ENCODE measurements around the gene FNDC4. TPM values are rescaled to one million over a fixed set of nuclear protein-coding genes. Genes with fewer than 3 reads are reported as not detected.
"Not testable (repeated sequence)": the region's sequence is repeated elsewhere in the genome, so short reads cannot be mapped to it uniquely, and the experiment has no call there.

The FNDC4 gene, protein sequence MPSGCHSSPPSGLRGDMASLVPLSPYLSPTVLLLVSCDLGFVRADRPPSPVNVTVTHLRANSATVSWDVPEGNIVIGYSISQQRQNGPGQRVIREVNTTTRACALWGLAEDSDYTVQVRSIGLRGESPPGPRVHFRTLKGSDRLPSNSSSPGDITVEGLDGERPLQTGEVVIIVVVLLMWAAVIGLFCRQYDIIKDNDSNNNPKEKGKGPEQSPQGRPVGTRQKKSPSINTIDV
- total RNA-seq (2014; rRNA removed; shearing (Covaris generic)) = 1.9 and 3.7 TPM in 2 replicates

DNA sequence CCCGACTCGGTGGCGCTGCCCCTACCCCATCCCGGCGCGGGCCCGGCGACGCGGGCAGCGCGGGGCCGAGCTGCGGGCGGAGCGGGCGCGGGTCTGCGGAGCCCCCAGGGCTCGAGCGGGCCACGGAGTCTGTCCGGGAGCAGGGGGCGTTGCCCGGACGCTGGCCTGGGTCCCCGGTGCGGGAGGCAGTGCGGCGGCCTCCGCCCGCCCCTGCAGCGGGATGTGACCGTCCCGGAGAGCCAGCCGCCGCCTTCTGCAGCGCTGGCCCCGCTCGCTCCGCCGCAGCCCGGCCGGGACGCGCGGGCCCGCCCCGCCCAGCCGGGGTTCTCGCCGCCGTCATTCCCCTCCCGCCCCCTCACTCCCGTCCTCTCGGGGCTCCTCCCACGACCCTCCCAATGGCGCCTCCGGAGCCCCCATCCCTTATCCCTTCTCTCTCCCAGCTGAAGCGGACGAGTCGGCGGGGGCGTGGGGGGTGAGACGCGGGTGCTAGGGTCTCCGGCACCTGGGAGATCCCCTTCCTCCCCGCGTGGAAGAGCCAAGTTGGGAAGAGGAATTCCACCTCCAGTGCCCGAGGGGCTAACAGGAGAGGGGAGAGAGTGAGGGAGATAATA is at the start of gene FNDC4:
TSS of gene FNDC4 (minus strand) at position 257 of the 611 bp plus-strand sequence. CDS start 521 bp downstream, outside the sequence.
- peak; percentile 51 for DNase-seq (ENCODE audit: low read depth)

DNA sequence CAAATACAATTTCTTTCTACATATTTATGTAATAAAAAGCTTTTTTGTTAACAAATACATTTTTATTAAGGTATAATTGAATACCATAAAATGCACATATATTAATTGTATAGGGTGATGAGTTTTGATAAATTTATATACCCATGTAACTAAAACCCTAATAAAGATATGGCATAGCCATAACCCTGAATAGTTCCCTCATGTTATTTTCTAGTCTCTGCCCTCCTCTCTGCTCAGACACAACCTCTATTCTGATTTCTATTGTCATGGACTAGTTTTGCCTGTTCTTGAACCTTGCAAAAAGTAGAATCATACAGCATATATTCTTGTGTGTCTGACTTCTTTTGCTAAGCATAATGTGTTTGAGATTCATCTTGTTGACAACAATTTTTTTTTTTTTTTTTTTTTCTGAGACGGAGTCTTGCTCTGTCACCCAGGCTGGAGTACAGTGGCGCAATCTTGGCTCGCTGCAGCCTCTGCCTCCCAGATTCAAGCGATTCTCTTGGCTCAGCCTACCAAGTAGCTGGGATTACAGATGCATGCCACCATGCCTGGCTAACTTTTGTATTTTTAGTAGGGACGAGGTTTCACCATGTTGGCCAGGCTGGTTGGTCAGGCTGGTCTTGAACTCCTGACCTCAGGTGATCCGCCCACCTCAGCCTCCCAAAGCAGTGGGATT is 49.3 kb upstream of the FNDC4 start:
- DNase-seq (ENCODE audit: low read depth) = no peak

DNA sequence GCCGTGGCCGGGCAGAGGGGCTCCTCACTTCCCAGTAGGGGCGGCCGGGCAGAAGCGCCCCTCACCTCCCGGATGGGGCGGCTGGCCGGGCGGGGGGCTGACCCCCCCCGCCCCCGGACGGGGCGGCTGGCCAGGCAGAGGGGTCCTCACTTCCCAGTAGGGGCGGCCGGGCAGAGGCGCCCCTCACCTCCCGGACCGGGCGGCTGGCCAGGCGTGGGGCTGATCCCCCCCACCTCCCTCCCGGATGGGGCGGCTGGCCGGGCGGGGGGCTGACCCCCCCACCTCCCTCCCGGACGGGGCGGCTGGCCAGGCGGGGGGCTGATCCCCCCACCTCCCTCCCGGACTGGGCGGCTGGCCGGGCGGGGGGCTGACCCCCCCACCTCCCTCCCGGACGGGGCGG is 44.6 kb upstream of the FNDC4 start:
- not testable (repeated sequence) for DNase-seq (ENCODE audit: low read depth)

DNA sequence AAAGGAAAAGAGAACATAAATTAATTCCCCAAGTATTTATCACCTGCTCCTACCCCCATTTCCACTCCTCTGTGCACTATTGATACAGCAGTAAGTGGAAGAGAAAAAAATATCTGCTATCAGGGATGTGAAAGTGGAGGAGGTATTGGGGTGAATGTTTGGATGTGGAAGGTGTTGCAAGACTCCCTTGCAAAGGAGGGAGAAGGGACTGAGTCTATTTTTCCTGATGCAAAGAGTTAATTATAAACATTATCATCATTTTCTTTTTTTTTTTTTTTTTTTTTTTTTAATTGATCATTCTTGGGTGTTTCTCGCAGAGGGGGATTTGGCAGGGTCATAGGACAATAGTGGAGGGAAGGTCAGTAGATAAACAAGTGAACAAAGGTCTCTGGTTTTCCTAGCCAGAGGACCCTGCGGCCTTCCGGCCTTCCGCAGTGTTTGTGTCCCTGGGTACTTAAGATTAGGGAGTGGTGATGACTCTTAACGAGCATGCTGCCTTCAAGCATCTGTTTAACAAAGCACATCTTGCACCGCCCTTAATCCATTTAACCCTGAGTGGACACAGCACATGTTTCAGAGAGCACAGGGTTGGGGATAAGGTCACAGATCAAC is 43.9 kb upstream of the FNDC4 start:
- DNase-seq (ENCODE audit: low read depth) = not testable (repeated sequence)

DNA sequence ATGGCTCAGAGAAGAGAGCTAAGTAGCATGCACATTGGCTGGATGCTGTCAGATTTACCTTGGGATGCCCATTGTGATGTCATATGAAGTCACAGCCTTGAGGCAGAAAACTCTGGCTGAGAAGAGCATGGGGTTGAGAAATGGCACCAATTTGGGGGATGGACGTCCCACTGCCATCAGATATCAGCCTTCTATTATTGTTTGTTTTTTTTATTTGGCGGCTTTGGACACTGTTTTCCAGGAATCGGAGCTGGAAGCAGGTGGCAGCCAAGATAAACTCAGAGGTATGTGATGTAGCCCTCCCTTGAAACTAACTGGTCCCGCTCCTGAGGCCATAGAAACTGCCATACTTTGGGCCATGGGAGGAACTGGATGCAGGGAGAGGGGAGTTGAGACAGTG is 42.3 kb upstream of the FNDC4 start:
- DNase-seq (ENCODE audit: low read depth) = no peak

DNA sequence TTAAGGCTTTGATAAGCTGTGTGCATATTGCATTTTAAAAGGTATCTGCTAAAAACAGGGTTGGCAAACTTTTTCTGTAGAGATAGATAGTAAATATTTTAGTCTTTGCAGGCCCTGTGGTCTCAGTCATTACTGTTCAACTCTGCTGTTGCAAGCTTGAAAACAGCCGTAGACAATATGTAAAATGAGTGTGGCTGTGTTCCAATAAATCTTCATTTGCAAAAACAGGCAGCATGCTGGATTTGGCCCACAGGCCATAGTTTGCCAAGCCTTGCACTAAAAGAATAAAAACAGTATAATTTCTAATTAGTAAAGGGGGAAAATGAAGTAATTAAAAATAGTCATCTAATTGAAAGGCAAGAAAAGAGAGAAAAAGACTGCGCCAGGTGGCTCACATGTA is 37.0 kb upstream of the FNDC4 start:
- DNase-seq (ENCODE audit: low read depth) = no peak

DNA sequence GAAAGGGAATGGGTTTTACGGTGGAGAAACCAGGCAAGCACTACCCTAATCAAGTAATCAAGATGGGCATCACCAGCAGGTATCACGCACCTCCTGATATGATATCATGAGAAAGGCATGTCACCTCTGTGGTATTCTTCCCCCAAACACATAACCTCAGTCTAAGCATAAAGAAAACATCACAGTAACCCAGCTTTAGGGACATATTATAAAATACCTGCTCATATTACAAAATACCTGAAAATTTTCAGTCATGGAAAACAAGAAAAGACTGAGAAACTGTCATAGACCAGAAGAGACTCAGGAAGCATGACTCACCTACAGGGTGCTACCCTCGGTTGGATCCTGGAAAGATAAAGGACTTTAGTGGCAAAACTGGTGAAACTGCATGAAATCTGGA is 32.2 kb upstream of the FNDC4 start:
- DNase-seq (ENCODE audit: low read depth) = peak; percentile 22

DNA sequence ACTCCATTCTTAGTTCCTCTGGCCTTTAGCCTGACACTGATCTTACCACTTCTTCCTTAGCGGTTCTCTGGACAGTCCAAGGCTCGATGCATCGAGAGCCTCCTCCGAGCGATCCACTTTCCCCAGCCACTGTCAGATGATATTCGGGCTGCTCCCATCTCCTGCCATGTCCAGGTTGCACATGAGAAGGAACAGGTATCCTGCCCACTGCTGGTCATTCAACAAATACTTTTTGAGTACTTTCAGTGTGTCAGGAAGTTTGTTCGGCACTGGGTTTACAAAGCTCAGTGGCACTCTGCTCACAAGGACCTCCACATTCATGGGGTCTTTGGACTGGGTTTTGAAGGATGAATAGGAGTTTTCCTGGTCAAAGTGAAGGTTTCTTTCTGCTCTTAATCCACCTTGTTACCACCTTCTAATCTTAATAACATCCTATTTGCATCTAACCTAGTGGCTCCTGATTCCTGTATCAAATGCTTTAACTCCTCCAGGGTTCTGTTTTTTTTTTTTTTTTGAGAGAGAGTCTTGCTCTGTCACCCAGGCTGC is 27.5 kb upstream of the FNDC4 start:
- DNase-seq (ENCODE audit: low read depth) = no peak

DNA sequence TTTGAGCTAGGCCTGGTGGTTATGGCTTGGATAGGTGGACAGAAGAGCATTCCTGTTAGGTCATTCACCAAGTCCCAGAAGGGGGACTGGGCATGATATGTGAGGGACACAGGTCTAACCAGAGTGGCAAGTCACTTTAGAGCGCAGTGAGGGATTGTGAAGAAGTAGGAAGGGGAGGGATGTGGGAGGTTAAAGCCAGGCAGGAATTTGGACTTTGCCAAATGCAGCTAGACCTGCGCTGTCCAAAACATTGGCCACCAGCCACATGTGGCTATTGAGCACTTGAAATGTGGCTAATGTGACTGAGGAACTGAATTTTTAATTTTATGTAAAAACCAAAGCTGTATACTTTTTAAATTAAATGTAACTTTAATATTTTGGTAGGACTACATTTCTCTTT is 25.3 kb upstream of the FNDC4 start:
- no peak for DNase-seq (ENCODE audit: low read depth)

DNA sequence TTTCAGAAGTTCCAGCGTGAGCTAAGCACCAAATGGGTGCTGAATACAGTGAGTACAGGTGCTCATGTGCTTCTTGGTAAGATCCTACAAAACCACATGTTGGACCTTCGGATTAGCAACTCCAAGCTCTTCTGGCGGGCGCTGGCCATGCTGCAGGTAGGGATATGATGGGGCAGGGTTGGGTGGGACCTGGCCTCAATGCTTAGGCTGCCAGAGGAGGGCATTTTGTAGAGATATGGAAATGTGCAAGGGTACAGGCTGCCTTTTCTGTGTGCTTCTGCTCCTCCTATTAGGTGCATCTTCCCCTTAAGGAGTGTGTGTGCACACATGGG is 23.7 kb upstream of the FNDC4 start:
- DNase-seq (ENCODE audit: low read depth) = no peak

DNA sequence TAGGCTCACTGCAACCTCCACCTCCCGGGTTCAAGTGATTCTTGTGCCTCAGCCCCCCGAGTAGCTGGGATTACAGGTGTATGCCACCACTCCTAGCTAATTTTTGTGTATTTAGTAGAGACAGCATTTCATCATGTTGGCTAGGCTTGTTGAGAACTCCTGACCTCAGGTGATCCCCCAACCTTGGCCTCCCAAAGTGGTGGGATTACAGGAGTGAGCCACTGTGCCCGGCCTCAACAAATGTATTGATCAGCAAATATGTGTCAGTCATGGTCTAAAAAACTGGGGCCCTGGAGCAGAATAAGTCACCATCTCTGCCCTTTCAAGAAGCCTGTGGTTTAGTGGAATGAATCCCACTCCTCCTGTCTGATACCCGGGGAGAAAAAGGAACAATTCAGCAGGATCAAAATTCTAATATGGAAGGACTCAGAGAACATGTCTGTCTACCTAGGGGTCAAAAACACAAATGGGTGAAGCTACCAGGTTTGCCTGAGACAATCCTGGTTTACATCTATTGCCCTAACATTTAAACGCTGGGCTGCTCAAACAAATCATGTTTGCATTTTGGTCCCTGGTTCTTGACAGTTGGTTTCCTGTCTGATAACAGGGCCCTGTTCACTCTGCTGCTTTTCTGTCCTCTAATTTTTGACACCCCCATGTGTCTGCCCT is 23.2 kb upstream of the FNDC4 start:
- no peak for DNase-seq (ENCODE audit: low read depth)

DNA sequence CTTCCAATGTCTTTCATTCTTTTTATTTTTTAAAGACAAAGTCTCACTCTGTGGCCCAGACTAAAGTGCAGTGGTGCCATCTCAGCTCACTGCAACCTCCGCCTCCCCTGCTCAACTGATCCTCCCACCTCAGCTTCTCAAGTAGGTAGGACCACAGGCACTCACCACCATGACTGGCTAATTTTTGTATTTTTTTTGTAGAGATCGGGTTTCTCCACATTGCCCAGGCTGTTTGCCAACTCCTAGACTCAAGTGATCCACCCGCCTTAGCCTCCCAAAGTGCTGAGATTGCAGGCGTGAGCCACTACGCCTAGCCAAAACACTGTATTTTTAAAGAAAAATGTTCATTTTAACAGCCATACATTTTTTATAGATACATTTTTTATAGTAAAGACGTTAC is 14.3 kb upstream of the FNDC4 start:
- DNase-seq (ENCODE audit: low read depth) = peak; percentile 87

DNA sequence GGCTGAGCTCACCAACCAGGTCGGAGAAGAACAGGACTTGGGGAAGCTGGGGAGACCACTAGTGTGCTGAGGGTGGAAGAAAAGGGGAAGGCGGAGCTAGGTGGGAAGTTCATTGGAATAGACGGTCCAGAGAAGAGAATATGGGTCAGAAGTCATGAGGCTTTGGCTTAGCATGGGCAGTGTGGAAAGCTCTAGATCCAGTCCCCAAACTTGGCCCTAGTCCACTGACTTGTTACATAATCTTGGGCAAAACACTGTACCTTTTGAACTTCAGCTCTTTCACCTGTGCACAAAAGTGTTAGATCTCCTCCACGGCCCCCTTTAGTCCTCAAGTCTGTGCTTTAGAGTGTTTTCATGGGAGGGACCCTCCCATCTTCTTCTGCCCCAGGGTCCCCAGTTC is 12.3 kb upstream of the FNDC4 start:
- DNase-seq (ENCODE audit: low read depth) = no peak

DNA sequence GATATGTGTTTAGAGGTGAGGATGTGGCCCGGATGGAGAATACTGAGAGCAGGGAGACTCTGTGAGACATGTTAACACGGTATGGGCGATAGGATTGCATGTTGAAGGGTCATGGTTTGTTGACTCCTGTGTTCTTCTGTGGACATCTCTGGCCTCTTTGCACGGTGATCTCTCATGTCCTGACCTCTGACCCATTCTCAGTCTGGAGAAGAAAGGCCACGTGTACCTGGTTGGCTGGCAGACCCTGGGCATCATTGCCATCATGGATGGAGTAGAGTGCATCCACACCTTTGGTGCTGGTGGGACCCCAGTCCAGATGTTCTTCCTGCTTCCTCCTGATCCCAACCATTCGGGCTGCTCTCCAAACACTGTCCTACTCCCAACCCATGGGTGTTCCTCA is 11.6 kb upstream of the FNDC4 start:
- DNase-seq (ENCODE audit: low read depth) = no peak

DNA sequence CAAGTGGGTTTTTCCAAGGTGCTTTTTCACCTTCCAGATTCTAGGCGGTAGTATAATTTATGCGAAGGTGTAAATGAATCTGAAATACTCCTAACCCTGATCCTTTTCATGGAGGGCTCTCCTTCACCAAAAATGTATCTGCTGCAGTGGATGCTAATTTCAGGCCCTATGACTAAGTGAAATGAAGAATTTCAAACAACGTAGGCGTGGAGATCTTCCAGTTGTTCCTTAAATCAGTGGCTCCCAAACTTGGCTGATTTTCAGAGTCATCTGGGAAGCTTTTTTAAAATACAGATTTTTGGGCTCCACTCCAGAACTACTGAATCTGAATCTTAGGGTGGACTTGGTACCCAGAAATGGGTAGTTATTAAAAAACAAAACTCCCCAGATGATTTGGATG is 7.1 kb upstream of the FNDC4 start:
- no peak for DNase-seq (ENCODE audit: low read depth)

DNA sequence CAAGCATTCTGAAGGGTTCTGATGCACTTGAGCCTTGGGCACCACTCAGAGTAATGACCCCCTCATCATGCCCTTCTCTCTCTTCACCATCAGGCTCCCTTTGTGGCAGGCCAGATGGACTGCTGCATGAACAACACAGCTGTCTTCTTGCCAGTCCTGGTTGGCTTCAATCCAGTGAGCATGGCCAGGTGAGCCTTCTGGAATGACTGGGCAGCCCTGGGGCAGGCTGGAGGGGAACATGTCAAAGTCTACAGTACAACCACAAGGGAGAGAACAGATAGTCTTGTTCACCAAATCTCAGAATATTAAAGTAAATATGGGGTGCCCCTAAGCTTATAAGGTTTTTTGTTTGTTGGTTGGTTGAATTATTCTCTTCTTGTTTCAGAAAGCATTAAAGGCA is 6.0 kb upstream of the FNDC4 start:
- DNase-seq (ENCODE audit: low read depth) = no peak

DNA sequence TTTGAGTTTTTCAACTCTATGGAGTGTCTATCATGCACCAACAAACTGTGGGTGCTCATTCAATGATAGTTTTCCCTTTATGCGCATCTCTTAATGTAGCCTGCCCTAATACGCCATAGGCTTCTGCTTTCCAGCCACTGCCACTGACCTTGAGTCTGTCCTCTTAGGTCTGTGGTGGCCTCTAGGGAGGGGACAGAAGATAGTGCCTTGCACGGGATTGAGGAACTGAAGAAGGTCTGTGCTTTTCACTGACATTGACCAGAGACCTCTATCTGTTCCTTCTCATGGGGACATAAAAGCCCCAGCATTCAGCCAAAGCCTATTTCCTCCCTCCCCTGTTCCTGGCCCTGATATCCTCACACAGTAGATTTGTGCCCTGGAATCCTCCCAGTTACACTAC is 4.0 kb upstream of the FNDC4 start:
- no peak for DNase-seq (ENCODE audit: low read depth)

DNA sequence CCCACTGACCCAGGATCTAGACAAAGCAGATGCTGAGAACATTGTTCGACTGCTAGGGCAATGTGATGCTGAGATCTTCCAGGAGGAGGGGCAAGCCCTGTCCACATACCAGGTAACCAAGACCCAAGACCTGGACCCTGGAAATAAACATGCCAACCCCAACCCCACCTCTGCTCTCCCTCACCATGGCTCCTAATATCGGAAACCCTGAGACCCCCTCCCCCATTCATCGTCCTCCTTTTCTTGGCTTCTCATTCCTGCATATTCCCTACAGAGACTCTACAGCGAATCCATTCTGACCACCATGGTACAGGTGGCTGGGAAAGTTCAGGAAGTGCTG is 2.3 kb upstream of the FNDC4 start:
- no peak for DNase-seq (ENCODE audit: low read depth)

DNA sequence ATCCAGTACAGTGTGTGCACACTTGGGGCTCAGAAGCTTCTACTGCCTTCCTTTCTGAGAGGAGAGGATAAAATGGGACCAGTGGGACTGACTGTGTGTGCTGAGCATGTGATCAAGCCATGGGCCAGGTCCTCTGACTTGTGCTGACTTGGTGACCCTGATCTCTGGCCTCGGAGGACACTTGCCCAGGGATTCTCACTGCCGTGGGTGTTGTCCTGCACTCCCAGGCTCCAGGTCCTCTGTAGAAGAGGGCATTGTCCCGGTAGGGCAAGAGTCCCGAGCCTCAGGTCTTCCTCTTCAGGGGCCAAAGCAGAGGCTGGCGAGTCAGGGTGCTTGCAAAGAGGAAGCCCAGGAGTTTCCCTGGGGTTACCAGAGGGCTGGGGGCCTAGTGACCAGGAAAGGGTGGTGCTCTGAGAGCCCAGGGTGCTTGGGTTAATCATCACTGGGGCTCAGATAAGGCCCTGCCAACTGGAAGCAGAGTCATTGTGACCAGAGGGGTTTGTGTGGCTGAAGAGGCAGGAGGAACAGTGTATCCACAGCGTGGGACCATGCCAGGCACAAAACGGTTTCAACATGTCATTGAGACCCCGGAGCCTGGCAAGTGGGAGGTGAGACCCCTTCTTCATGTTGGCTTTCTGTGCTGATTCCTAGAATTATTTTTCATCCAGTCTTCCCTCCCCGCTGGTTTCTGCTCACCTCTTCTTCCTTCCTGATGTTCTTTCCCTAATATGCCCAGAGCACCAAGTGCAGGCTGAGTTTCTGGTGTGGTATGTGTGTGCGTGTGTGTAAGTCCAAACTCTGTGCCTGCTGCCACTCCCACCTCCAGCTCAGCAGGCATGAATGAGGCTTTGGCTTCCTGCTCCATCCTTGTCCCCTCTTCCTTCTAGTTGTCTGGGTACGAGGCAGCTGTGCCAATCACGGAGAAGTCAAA is 1.6 kb upstream of the FNDC4 start, which contains the start of gene GCKR:
TSS of gene GCKR (plus strand) at position 483 of the 931 bp plus-strand sequence. CDS start at position 549, 66 bp downstream.
- DNase-seq (ENCODE audit: low read depth) = peak; percentile 72

DNA sequence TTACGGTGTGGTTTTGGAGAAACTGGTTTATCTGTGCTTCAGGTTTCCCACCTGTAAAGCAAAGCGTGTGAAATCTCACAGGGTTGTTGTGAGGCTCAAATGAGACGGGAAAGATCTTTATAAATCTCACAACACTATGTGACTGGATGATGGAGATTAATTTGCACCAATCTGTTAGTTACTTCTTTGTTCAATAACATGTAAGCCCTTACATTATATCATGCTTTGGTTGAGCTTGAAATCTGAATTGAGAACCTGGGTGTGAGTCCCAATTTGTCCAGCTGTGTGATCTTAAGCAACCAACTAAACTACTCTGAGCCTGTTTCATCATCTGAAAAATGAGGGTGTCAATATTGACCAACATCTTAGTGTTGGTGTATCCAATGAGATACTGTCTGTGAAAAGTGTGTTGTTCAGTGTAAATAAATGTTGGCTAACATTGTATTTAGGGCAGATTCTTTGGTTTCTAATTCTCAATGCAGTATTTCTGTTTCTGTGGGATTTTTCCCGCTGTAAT is 898 bp upstream of the FNDC4 start:
- DNase-seq (ENCODE audit: low read depth) = no peak
